ENCODE measurements around the gene LAMA2.

DNA sequence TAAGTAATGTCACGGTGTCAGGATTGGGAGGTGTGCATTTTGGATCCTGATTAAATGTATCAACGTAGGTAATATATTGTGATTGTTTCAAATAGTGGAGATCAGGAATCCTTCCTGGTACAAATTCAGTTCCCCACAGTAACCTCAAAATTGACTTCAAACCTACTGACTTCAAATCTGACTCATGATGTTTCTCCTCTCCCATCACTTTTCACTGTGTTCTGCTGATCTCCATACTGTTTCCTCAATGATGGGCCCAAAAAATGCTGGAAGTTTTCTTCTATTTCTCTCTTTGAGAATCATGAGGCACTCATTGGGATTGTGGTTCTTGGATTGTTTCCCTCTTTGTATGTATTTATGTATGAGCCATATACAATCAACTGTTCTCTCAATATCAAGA is 35.9 kb downstream of the LAMA2 start:
- no peak for TF ChIP-seq ZFP36 (IDR thresholded peaks at IDR 0.05; ENCODE audit: borderline replicate concordance, low read depth, low read length, partially characterized antibody)
- no peak for TF ChIP-seq ZFX (CRISPR knock-in tag; IDR thresholded peaks at IDR 0.05; ENCODE audit: low read depth)
- no peak for TF ChIP-seq U2AF1 (optimal IDR thresholded peaks at IDR 0.05; ENCODE audit: low read depth, low read length)
- TF ChIP-seq, protein P1, sequence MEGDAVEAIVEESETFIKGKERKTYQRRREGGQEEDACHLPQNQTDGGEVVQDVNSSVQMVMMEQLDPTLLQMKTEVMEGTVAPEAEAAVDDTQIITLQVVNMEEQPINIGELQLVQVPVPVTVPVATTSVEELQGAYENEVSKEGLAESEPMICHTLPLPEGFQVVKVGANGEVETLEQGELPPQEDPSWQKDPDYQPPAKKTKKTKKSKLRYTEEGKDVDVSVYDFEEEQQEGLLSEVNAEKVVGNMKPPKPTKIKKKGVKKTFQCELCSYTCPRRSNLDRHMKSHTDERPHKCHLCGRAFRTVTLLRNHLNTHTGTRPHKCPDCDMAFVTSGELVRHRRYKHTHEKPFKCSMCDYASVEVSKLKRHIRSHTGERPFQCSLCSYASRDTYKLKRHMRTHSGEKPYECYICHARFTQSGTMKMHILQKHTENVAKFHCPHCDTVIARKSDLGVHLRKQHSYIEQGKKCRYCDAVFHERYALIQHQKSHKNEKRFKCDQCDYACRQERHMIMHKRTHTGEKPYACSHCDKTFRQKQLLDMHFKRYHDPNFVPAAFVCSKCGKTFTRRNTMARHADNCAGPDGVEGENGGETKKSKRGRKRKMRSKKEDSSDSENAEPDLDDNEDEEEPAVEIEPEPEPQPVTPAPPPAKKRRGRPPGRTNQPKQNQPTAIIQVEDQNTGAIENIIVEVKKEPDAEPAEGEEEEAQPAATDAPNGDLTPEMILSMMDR (CRISPR knock-in tag; IDR thresholded peaks at IDR 0.05), result no peak

Data from HepG2 (cell line).